ENCODE measurements around the gene FOXD2.

Gene FOXD2

GRCh38 chr1:47479664-47480063, 41.8 kb downstream of the FOXD2 start:
- no peak for DNase-seq (ENCODE audit: low spot score)
- in situ Hi-C loops (cut with MboI; ENCODE audit: low pct_unique_long_range_greater_than_20kb, low sequenced_read_pairs, unreplicated experiment) = no loop called here
- TF ChIP-seq CTCF (IDR thresholded peaks at IDR 0.05; ENCODE audit: extremely low read depth, insufficient read depth, missing control alignments) = no peak

GRCh38 chr1:47481936-47482335, 44.1 kb downstream of the FOXD2 start:
- in situ Hi-C loops (cut with MboI; ENCODE audit: low pct_unique_long_range_greater_than_20kb, low sequenced_read_pairs, unreplicated experiment) = no loop called here
- no peak for DNase-seq (ENCODE audit: low spot score)
- TF ChIP-seq CTCF (IDR thresholded peaks at IDR 0.05; ENCODE audit: extremely low read depth, insufficient read depth, missing control alignments) = no peak

- in situ Hi-C loops (cut with MboI; ENCODE audit: low pct_unique_long_range_greater_than_20kb, low sequenced_read_pairs, unreplicated experiment) = no loop called here
- TF ChIP-seq CTCF (IDR thresholded peaks at IDR 0.05; ENCODE audit: extremely low read depth, insufficient read depth, missing control alignments) = no peak
- DNase-seq (ENCODE audit: low spot score) = no peak
Observed at GRCh38 chr1:47482786-47483185, 44.9 kb downstream of the FOXD2 start.

GRCh38 chr1:47483651-47484050, 45.8 kb downstream of the FOXD2 start:
- no peak for TF ChIP-seq CTCF (IDR thresholded peaks at IDR 0.05; ENCODE audit: extremely low read depth, insufficient read depth, missing control alignments)
- in situ Hi-C loops (cut with MboI; ENCODE audit: low pct_unique_long_range_greater_than_20kb, low sequenced_read_pairs, unreplicated experiment) = no loop called here
- DNase-seq (ENCODE audit: low spot score) = no peak

GRCh38 chr1:47485817-47486216, 48.0 kb downstream of the FOXD2 start:
- in situ Hi-C loops (cut with MboI; ENCODE audit: low pct_unique_long_range_greater_than_20kb, low sequenced_read_pairs, unreplicated experiment) = no loop called here
- no peak for DNase-seq (ENCODE audit: low spot score)
- TF ChIP-seq CTCF (IDR thresholded peaks at IDR 0.05; ENCODE audit: extremely low read depth, insufficient read depth, missing control alignments) = no peak

- in situ Hi-C loops (cut with MboI; ENCODE audit: low pct_unique_long_range_greater_than_20kb, low sequenced_read_pairs, unreplicated experiment) = no loop called here
- DNase-seq (ENCODE audit: low spot score) = no peak
- TF ChIP-seq CTCF (IDR thresholded peaks at IDR 0.05; ENCODE audit: extremely low read depth, insufficient read depth, missing control alignments) = no peak
Observed at GRCh38 chr1:47487332-47487731, 49.5 kb downstream of the FOXD2 start.

- no peak for TF ChIP-seq CTCF (IDR thresholded peaks at IDR 0.05; ENCODE audit: extremely low read depth, insufficient read depth, missing control alignments)
- no peak for DNase-seq (ENCODE audit: low spot score)
- in situ Hi-C loops (cut with MboI; ENCODE audit: low pct_unique_long_range_greater_than_20kb, low sequenced_read_pairs, unreplicated experiment) = no loop called here
Observed at GRCh38 chr1:47487850-47488450, 50.1 kb downstream of the FOXD2 start.

All from GM13977 (cell line).